Gastrocnemius medialis (tissue), 4 donors: ENCODE measurements around the gene IGFALS.

ENCODE experiments used
- POLR2A ChIP-seq, 2 donors: fragments of 450-650 bp; IDR thresholded peaks; one replicate each; pipeline ENCODE4 v1.6.1; 2017; ENCODE audit warnings: antibody characterized with exemption in 2 of 2, mild to moderate bottlenecking in 2 of 2, moderate library complexity in 2 of 2
- TF ChIP-seq, protein P1 (sequence below), 5 experiments: fragments of 450-650 bp in 3 of 5; fragments of 200-600 bp in 2 of 5; sonication (generic) in 2 of 5; IDR thresholded peaks in 4 of 5; conservative IDR thresholded peaks in 1 of 5; 1 replicate in 4 of 5; 2 replicates in 1 of 5; pipeline ENCODE4 v1.5.1; 2016 to 2019; ENCODE audit warnings: antibody characterized with exemption in 5 of 5, mild to moderate bottlenecking in 3 of 5, moderate library complexity in 3 of 5

DNA sequence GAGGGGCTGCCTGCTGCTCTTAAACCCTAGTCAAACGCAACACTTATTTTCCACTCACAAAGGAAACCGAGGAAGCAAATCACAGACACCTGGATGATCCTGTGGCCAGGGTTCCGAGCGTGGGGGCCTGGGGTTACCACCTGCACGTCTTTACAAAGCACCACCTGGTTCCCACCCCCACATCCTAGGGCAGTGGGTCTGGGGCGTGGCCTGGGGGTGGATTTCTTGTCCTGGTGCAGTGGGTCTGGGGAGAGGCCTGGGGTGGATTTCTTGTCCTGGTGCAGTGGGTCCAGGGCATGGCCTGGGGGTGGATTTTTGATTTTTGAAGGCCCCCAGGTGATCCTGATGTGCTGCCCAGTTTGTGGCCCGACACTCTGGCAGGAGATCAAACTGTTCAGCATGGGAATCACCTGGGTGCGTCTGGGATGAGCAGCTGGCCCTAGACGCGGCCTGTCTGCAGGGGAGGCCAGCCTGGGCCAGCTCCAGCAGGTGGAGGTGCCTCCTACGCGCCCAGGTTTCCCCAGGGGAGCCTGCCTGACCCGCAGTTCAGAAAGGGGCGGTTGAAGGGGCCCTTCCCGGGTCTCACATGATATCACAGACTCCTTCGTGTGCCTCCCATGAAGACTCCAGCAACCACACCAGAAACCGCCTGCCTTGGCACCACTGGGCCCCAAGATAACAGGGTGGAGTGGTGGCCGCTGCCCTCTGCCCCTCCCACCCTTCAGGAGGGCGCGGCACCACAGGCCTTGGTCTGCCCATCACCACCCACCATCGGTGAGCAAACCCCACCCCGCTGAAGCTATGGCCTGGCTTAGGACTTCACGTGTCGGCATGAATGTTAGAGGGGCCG, 26.8 kb upstream of the IGFALS start:
- TF ChIP-seq, protein P1, sequence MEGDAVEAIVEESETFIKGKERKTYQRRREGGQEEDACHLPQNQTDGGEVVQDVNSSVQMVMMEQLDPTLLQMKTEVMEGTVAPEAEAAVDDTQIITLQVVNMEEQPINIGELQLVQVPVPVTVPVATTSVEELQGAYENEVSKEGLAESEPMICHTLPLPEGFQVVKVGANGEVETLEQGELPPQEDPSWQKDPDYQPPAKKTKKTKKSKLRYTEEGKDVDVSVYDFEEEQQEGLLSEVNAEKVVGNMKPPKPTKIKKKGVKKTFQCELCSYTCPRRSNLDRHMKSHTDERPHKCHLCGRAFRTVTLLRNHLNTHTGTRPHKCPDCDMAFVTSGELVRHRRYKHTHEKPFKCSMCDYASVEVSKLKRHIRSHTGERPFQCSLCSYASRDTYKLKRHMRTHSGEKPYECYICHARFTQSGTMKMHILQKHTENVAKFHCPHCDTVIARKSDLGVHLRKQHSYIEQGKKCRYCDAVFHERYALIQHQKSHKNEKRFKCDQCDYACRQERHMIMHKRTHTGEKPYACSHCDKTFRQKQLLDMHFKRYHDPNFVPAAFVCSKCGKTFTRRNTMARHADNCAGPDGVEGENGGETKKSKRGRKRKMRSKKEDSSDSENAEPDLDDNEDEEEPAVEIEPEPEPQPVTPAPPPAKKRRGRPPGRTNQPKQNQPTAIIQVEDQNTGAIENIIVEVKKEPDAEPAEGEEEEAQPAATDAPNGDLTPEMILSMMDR (IDR thresholded peaks at IDR 0.05 in 4 of 5, conservative IDR thresholded peaks at IDR 0.05 in 1 of 5): no peak
- no peak for TF ChIP-seq POLR2A (IDR thresholded peaks at IDR 0.05)
